Activated CD4-positive, alpha-beta T cell treated with anti-CD3 and anti-CD28 coated beads, Interleukin-2, Interleukin-4, amounts not matched to agents 100 ng/mL and 50 ng/mL, durations not matched to agents 16 hours and 8 hours (primary cell): Measurements from ENCODE around the gene NXNL1.

Experiments used
- DNase-seq: peaks from one replicate; pipeline ENCODE4 v3.0.0-alpha.2; 2020; ENCODE audit warnings: low spot score

NXNL1 gene

GRCh38 chr19:17419621-17420474 is 40.9 kb downstream of the NXNL1 start, which contains the start of gene MVB12A:
TSS of gene MVB12A (plus strand) at chr19:17420047. CDS start at chr19:17420136, 89 bp downstream.
- DNase-seq: peak; percentile 98

- DNase-seq: no peak
These were observed 41.5 kb downstream of the NXNL1 start for GRCh38 chr19:17419154-17419620.

GRCh38 chr19:17418710-17419109 is 42.0 kb downstream of the NXNL1 start:
- no peak for DNase-seq

- no peak for DNase-seq
These were observed 45.6 kb downstream of the NXNL1 start for GRCh38 chr19:17415121-17415520.

GRCh38 chr19:17414097-17414496 is 46.6 kb downstream of the NXNL1 start:
- no peak for DNase-seq

GRCh38 chr19:17411801-17412200 is 48.9 kb downstream of the NXNL1 start:
- DNase-seq: no peak

GRCh38 chr19:17409990-17410389 is 50.7 kb downstream of the NXNL1 start:
- DNase-seq: no peak

- peak; percentile 17 for DNase-seq
These were observed 53.9 kb downstream of the NXNL1 start for GRCh38 chr19:17406887-17407196.

GRCh38 chr19:17406046-17406886 is 54.5 kb downstream of the NXNL1 start:
- DNase-seq: peak; percentile 63
